B cell (primary cell): Measurements from ENCODE around the gene HTRA3. TPM values are rescaled to one million over a fixed set of nuclear protein-coding genes. Genes with fewer than 3 reads are reported as not detected.

Experiments used
- ATAC-seq: fragments of 200-7000 bp; cut with Tn5 transposase; one replicate; pipeline ENCODE4 v1.10.0; 2021; ENCODE audit warnings: low read depth, mild to moderate bottlenecking, moderate number of reproducible peaks, moderate library complexity
- CTCF ChIA-PET: fragments of 350-600 bp; sonication (Branson Sonifier 250); formaldehyde crosslinking; loops from one replicate; lab custom pipeline; 2021; ENCODE audit warnings: antibody characterized with exemption, inconsistent platforms; lab: Charles Lee
- POLR2A ChIA-PET: fragments of 350-600 bp; sonication (Branson Sonifier 250); formaldehyde crosslinking; loops from one replicate; lab custom pipeline; 2021; ENCODE audit warnings: antibody characterized with exemption; lab: Charles Lee
- DNase-seq: peaks from one replicate; pipeline ENCODE4 v3.0.0; 2013
- H2AFZ ChIP-seq: 2 replicates; pipeline ENCODE4 v1.6.1; 2012; ENCODE audit warnings: mild to moderate bottlenecking, low read depth, low read length; ENCODE audit not compliant: insufficient read depth, poor library complexity, severe bottlenecking
- H3K27ac ChIP-seq, 2 donors: 1 replicate in 1 of 2; 2 replicates in 1 of 2; pipeline ENCODE4 v1.5.1; 2012 to 2013; ENCODE audit warnings: low read length in 2 of 2, mild to moderate bottlenecking in 2 of 2, moderate library complexity in 1 of 2
- H3K27me3 ChIP-seq, 4 experiments: fragments of 200-600 bp in 1 of 4; sonication (generic) in 1 of 4; replicated peaks in 1 of 4; 1 replicate in 2 of 4; 2 replicates in 2 of 4; pipeline versions ENCODE4 v1.6.1 to v1.7.0; 2013 to 2016; ENCODE audit warnings: low read length in 3 of 4, mild to moderate bottlenecking in 2 of 4, mixed read lengths in 1 of 4, moderate library complexity in 1 of 4; ENCODE audit not compliant: insufficient read depth in 4 of 4, control insufficient read depth in 3 of 4; ENCODE audit errors: control extremely low read depth in 1 of 4
- H3K36me3 ChIP-seq, 2 experiments: replicated peaks in 1 of 2; 1 replicate in 1 of 2; 2 replicates in 1 of 2; pipeline versions ENCODE4 v1.6.1 to v1.7.1; 2013; ENCODE audit warnings: low read length in 1 of 2; ENCODE audit not compliant: insufficient read depth in 2 of 2, control insufficient read depth in 1 of 2; ENCODE audit errors: control extremely low read depth in 1 of 2, extremely low read depth in 1 of 2
- H3K4me1 ChIP-seq, 2 donors: fragments of 200-600 bp in 1 of 2; sonication (generic) in 1 of 2; 1 replicate in 1 of 2; 2 replicates in 1 of 2; pipeline versions ENCODE4 v1.5.1 to v1.6.1; 2013 to 2017; ENCODE audit warnings: low read length in 2 of 2; ENCODE audit not compliant: control insufficient read depth in 2 of 2, insufficient read depth in 2 of 2
- H3K4me2 ChIP-seq: replicated peaks from 2 replicates; pipeline ENCODE3; 2012; ENCODE audit warnings: mild to moderate bottlenecking, low read depth, low read length; ENCODE audit not compliant: poor library complexity, severe bottlenecking
- H3K4me3 ChIP-seq, 5 experiments: fragments of 200-600 bp in 1 of 5; sonication (generic) in 1 of 5; 1 replicate in 3 of 5; 2 replicates in 2 of 5; pipeline versions ENCODE4 v1.5.1 to v1.7.0; 2011 to 2016; ENCODE audit warnings: low read length in 4 of 5, mild to moderate bottlenecking in 4 of 5, low read depth in 2 of 5, control low read depth in 1 of 5, moderate library complexity in 1 of 5; ENCODE audit not compliant: insufficient read depth in 1 of 5; ENCODE audit errors: control extremely low read depth in 1 of 5, extremely low read depth in 1 of 5
- H3K79me2 ChIP-seq: fragments of 200-600 bp; sonication (generic); one replicate; pipeline ENCODE4 v1.6.0; 2016; ENCODE audit warnings: low read length; ENCODE audit not compliant: control insufficient read depth, insufficient read depth
- H3K9ac ChIP-seq: fragments of 200-600 bp; sonication (generic); 2 replicates; pipeline ENCODE4 v1.6.1; 2017; ENCODE audit warnings: mild to moderate bottlenecking, low read length, moderate library complexity
- H3K9me3 ChIP-seq, 3 donors: one replicate each; pipeline versions ENCODE4 v1.6.1 to v1.7.1; 2013; ENCODE audit warnings: low read length in 2 of 3; ENCODE audit not compliant: control insufficient read depth in 2 of 3, insufficient read depth in 1 of 3; ENCODE audit errors: control extremely low read depth in 1 of 3
- H4K20me1 ChIP-seq: 2 replicates; pipeline ENCODE4 v1.6.0; 2012; ENCODE audit warnings: mild to moderate bottlenecking, low read length; ENCODE audit not compliant: insufficient read depth, control insufficient read depth, poor library complexity, severe bottlenecking
- H3K27ac Mint-ChIP-seq: one replicate; pipeline ENCODE4 v1.8.0; 2021; ENCODE audit warnings: mixed read lengths
- H3K27me3 Mint-ChIP-seq: one replicate; pipeline ENCODE4 v1.8.0; 2021; ENCODE audit warnings: mixed read lengths
- H3K4me1 Mint-ChIP-seq: one replicate; pipeline ENCODE4 v1.8.0; 2021; ENCODE audit warnings: mixed read lengths
- H3K4me3 Mint-ChIP-seq: one replicate; pipeline ENCODE4 v1.8.0; 2021; ENCODE audit warnings: mixed read lengths
- H3K9me3 Mint-ChIP-seq: one replicate; pipeline ENCODE4 v1.8.0; 2022; ENCODE audit warnings: mixed read lengths; ENCODE audit not compliant: insufficient read depth
- EZH2 ChIP-seq: IDR thresholded peaks from 2 replicates; pipeline ENCODE4 v1.6.1; 2012; ENCODE audit warnings: borderline replicate concordance, low read depth, mild to moderate bottlenecking, moderate library complexity, low read length; ENCODE audit not compliant: insufficient read depth, poor library complexity, severe bottlenecking
- WGBS: methylation state at CpG from one replicate; pipeline ENCODE4 v1.1.5; 2013; ENCODE audit warnings: missing lambda C conversion rate; ENCODE audit not compliant: insufficient coverage; 5-methylcytosine and 5-hydroxymethylcytosine counted together
- intact Hi-C: fragments of 100-400 bp; cut with micrococcal nuclease; formaldehyde crosslinking; loops from one replicate; pipeline ENCODE4 v1.10.0; 2022
- polyA plus RNA-seq: library from polyadenylated mRNA; depleted of rRNA; stranded (reverse); fragments of >200 nt; gene quantifications from 2 replicates; pipeline ENCODE4 v1.2.3, GENCODE V29; 2012
- total RNA-seq, 2 donors: library from RNA; stranded (reverse); fragments of 120-200 nt in 1 of 2; gene quantifications; 1 replicate in 1 of 2; 2 replicates in 1 of 2; pipeline versions ENCODE4 v1.2.3 to v1.2.4, GENCODE V29; 2013 to 2022
- TF ChIP-seq, protein P1 (sequence below): fragments of 200-600 bp; IDR thresholded peaks from one replicate; pipeline ENCODE4 v1.8.0; 2022; ENCODE audit warnings: antibody characterized with exemption, mild to moderate bottlenecking

HTRA3 gene
- total and polyA plus RNA-seq, 2 donors (not counting 1 experiment from before 2014, with no cell fraction given) = not detected

GRCh38 chr4:8236920-8237195 is 32.7 kb upstream of the HTRA3 start:
- intact Hi-C loops = no loop called here
- Mint-ChIP-seq H3K27ac (peak overlapping the region; percentile 50), H3K9me3 (no peaks in the 10 kb centered on the region), H3K4me3 (no peak overlapping the region), H3K4me1 (peaks cover 24% of the 10 kb centered on the region), H3K27me3 (no peaks in the 10 kb centered on the region)
- Histone ChIP-seq H3K4me1 (peaks cover 0 to 34% of the 10 kb centered on the region in 2 donors), H3K9me3 (peaks cover 0 to 7% (median 0%) of the 10 kb centered on the region in 3 donors), H3K79me2 (peaks cover 36% of the 10 kb centered on the region), H3K4me3 (no peak overlapping the region), H3K27ac (no peak overlapping the region), H3K9ac (no peak overlapping the region), H2AFZ (no peak overlapping the region), H3K27me3 (no peaks in the 10 kb centered on the region), H3K4me2 (no peak overlapping the region), H3K36me3 (peaks cover 16 to 93% of the 10 kb centered on the region in 2 experiments), H4K20me1 (peaks cover 90% of the 10 kb centered on the region)
- TF ChIP-seq, protein P1, sequence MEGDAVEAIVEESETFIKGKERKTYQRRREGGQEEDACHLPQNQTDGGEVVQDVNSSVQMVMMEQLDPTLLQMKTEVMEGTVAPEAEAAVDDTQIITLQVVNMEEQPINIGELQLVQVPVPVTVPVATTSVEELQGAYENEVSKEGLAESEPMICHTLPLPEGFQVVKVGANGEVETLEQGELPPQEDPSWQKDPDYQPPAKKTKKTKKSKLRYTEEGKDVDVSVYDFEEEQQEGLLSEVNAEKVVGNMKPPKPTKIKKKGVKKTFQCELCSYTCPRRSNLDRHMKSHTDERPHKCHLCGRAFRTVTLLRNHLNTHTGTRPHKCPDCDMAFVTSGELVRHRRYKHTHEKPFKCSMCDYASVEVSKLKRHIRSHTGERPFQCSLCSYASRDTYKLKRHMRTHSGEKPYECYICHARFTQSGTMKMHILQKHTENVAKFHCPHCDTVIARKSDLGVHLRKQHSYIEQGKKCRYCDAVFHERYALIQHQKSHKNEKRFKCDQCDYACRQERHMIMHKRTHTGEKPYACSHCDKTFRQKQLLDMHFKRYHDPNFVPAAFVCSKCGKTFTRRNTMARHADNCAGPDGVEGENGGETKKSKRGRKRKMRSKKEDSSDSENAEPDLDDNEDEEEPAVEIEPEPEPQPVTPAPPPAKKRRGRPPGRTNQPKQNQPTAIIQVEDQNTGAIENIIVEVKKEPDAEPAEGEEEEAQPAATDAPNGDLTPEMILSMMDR = no peak
- TF ChIP-seq EZH2 = no peak
- ATAC-seq = no peak
- no peak for DNase-seq
- POLR2A ChIA-PET = interaction anchor here (2.0 kb wide), 2 partner anchors 8 to 38 kb away, joined by 6 to 9 read pairs; partner anchors contain the start of gene SH3TC1
- CTCF ChIA-PET = interaction anchor here (2.4 kb wide), 1 partner anchor 60 kb away, joined by 11 read pairs; no protein-coding TSS in a partner anchor
- 96% methylated on average over 9 of the region's 9 CpGs for WGBS

DNA sequence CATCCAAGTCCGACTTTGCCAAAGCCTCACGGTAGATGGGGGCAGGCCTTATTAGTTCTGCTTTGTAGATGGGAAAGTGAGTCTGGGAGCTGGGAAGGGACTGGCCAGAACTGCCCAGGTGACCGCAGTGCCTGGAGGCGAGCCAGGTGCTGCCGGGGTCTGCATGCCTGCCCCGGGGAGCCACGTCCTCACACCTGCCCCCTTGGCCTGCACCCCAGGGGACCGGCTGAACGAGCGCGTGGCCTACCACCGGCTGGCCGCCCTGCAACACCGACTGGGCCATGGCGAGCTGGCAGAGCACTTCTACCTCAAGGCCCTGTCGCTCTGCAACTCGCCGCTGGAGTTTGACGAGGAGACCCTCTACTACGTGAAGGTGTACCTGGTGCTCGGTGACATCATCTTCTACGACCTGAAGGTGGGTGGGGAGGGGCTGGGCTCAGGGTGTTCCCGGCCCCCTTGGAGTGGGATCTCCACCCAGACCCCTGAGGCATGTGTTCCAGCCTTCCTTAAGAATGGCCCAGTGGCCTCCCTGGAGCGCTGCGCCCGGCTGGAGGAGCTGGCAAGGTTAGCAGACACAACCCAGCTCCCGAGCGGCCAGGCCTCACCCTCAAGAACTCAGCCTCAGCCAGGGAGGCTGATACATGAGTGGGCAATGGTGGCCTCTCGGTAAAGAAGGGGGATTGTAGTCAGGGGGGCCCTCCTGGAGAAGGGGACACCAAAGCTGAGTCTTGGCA is 32.1 kb upstream of the HTRA3 start:
- Mint-ChIP-seq H3K4me1 (peaks cover 25% of the 10 kb centered on the region), H3K9me3 (no peaks in the 10 kb centered on the region), H3K27ac (peak overlapping the region; percentile 50), H3K4me3 (no peak overlapping the region), H3K27me3 (no peaks in the 10 kb centered on the region)
- Histone ChIP-seq H4K20me1 (peaks cover 90% of the 10 kb centered on the region), H3K4me1 (peaks cover 0 to 39% of the 10 kb centered on the region in 2 donors), H3K27ac (no peak overlapping the region), H3K79me2 (peaks cover 34% of the 10 kb centered on the region), H3K36me3 (peaks cover 16 to 92% of the 10 kb centered on the region in 2 experiments), H3K9ac (no peak overlapping the region), H3K9me3 (peaks cover 0 to 7% (median 0%) of the 10 kb centered on the region in 3 donors), H3K4me3 (no peak overlapping the region), H3K4me2 (no peak overlapping the region), H2AFZ (no peak overlapping the region), H3K27me3 (no peaks in the 10 kb centered on the region)
- ChIA-PET POLR2A (interaction anchor here (2.0 kb wide), 2 partner anchors 8 to 38 kb away, joined by 6 to 9 read pairs; partner anchors contain the start of gene SH3TC1), CTCF (interaction anchor here (0.8 to 2.4 kb wide), 5 partner anchors 8 to 433 kb away, joined by 3 to 11 read pairs (median 6); partner anchors contain the start of gene SH3TC1)
- no peak for ATAC-seq
- WGBS = 98% methylated on average over 19 of the region's 29 CpGs
- no peak for DNase-seq
- no peak for TF ChIP-seq EZH2
- TF ChIP-seq, protein P1 = no peak
- intact Hi-C loops = no loop called here
